H1 (cell line): ENCODE results near the gene SRPX. TPM values are rescaled to one million over a fixed set of nuclear protein-coding genes. Genes with fewer than 3 reads are reported as not detected.

ENCODE experiments used
- CTCF ChIA-PET: fragments of 300-600 bp; sonication (Branson Sonifier 250); formaldehyde crosslinking; loops from one replicate; lab custom pipeline; 2021; ENCODE audit not compliant: partially characterized antibody; lab: Charles Lee
- POLR2A ChIA-PET: fragments of 300-600 bp; sonication (Branson Sonifier 250); formaldehyde crosslinking; loops from one replicate; lab custom pipeline; 2021; ENCODE audit warnings: inconsistent platforms; ENCODE audit not compliant: partially characterized antibody; lab: Charles Lee
- DNase-seq, 2 experiments: peaks; one replicate each; pipeline versions ENCODE4 v3.0.0 to v3.0.0-alpha.2; 2010 to 2022; ENCODE audit warnings: low spot score in 2 of 2, low read depth in 1 of 2, mixed read lengths in 1 of 2
- FAIRE-seq: peaks from 2 replicates; lab custom pipeline; 2011; peaks lifted over from hg19 to GRCh38; lab: Jason Lieb, UNC
- H2AFZ ChIP-seq: 2 replicates; pipeline ENCODE4 v1.8.1; 2012; ENCODE audit warnings: low read length, inconsistent platforms
- H2AK5ac ChIP-seq: 2 replicates; pipeline ENCODE4 v1.6.1; 2013; ENCODE audit warnings: low read depth, low read length
- H2BK120ac ChIP-seq: replicated peaks from 2 replicates; pipeline ENCODE3; 2013; ENCODE audit warnings: low read depth, low read length, inconsistent platforms
- H2BK12ac ChIP-seq: 2 replicates; pipeline ENCODE4 v1.6.1; 2013; ENCODE audit warnings: low read depth, low read length
- H2BK15ac ChIP-seq: 2 replicates; pipeline ENCODE4 v1.6.1; 2013; ENCODE audit warnings: low read length
- H2BK20ac ChIP-seq: 2 replicates; pipeline ENCODE4 v1.6.1; 2013; ENCODE audit warnings: low read length
- H2BK5ac ChIP-seq: 2 replicates; pipeline ENCODE4 v1.6.1; 2013; ENCODE audit warnings: low read depth, low read length
- H3K14ac ChIP-seq: 2 replicates; pipeline ENCODE4 v1.6.1; 2013; ENCODE audit warnings: inconsistent platforms; ENCODE audit not compliant: insufficient read length
- H3K18ac ChIP-seq: 2 replicates; pipeline ENCODE4 v1.6.1; 2013; ENCODE audit warnings: low read length; ENCODE audit errors: extremely low read depth
- H3K23ac ChIP-seq: 2 replicates; pipeline ENCODE4 v1.6.1; 2013; ENCODE audit warnings: inconsistent platforms; ENCODE audit not compliant: insufficient read length
- H3K23me2 ChIP-seq: 2 replicates; pipeline ENCODE4 v1.6.1; 2013; ENCODE audit warnings: low read depth, low read length
- H3K27ac ChIP-seq: 2 replicates; pipeline ENCODE4 v1.6.1; 2011; ENCODE audit warnings: low read depth, low read length, inconsistent platforms
- H3K27me3 ChIP-seq, 4 experiments: replicated peaks in 1 of 4; 1 replicate in 1 of 4; 2 replicates in 3 of 4; pipeline versions ENCODE4 v1.6.1 to v1.8.1; 2011 to 2013; ENCODE audit warnings: low read length in 3 of 4, mild to moderate bottlenecking in 3 of 4, inconsistent platforms in 2 of 4, mixed read lengths in 2 of 4, moderate library complexity in 1 of 4; ENCODE audit not compliant: control insufficient read depth in 3 of 4, insufficient read depth in 3 of 4; ENCODE audit errors: extremely low read depth in 1 of 4
- H3K36me3 ChIP-seq, 4 experiments: 2 replicates each; pipeline versions ENCODE4 v1.6.1 to v1.8.1; 2011 to 2013; ENCODE audit warnings: mild to moderate bottlenecking in 4 of 4, low read length in 3 of 4, moderate library complexity in 2 of 4, control low read depth in 1 of 4, inconsistent platforms in 1 of 4; ENCODE audit not compliant: insufficient read depth in 4 of 4, control insufficient read depth in 2 of 4
- H3K4ac ChIP-seq: replicated peaks from 2 replicates; pipeline ENCODE3; 2013; ENCODE audit warnings: low read length, low read depth, mixed read lengths, inconsistent platforms; ENCODE audit not compliant: insufficient read length
- H3K4me1 ChIP-seq, 4 experiments: replicated peaks in 1 of 4; 1 replicate in 1 of 4; 2 replicates in 3 of 4; pipeline versions ENCODE4 v1.6.1 to v1.8.1; 2011 to 2013; ENCODE audit warnings: low read length in 3 of 4, inconsistent platforms in 2 of 4, mixed read lengths in 1 of 4; ENCODE audit not compliant: insufficient read depth in 4 of 4, control insufficient read depth in 3 of 4
- H3K4me2 ChIP-seq, 2 experiments: 2 replicates each; pipeline versions ENCODE4 v1.6.1 to v1.8.1; 2011 to 2013; ENCODE audit warnings: low read depth in 2 of 2, low read length in 2 of 2, control low read depth in 1 of 2, inconsistent platforms in 1 of 2, mild to moderate bottlenecking in 1 of 2; ENCODE audit not compliant: insufficient read depth in 1 of 2
- H3K4me3 ChIP-seq, 4 experiments: fragments of 200-600, 300-600 bp in 1 of 4; sonication (generic), shearing (Covaris generic), sonication (Bioruptor Twin) in 1 of 4; 2 replicates each; pipeline versions ENCODE4 v1.5.1 to v1.8.1; 2011 to 2016; ENCODE audit warnings: low read length in 4 of 4, low read depth in 3 of 4, control low read depth in 2 of 4, inconsistent platforms in 2 of 4, mild to moderate bottlenecking in 2 of 4, mixed read lengths in 1 of 4, moderate library complexity in 1 of 4; ENCODE audit not compliant: insufficient read depth in 2 of 4; ENCODE audit errors: extremely low read depth in 1 of 4
- H3K56ac ChIP-seq: replicated peaks from 2 replicates; pipeline ENCODE3; 2013; ENCODE audit warnings: low read depth, mild to moderate bottlenecking, mixed read lengths, low read length, inconsistent platforms; ENCODE audit not compliant: insufficient read length
- H3K79me1 ChIP-seq: 2 replicates; pipeline ENCODE4 v1.6.1; 2013; ENCODE audit warnings: low read depth, low read length, control low read depth
- H3K79me2 ChIP-seq, 2 experiments: 2 replicates each; pipeline versions ENCODE4 v1.6.1 to v1.8.1; 2012 to 2013; ENCODE audit warnings: low read length in 2 of 2, mild to moderate bottlenecking in 2 of 2, inconsistent platforms in 1 of 2; ENCODE audit not compliant: insufficient read depth in 2 of 2, control insufficient read depth in 1 of 2
- H3K9ac ChIP-seq, 4 experiments: replicated peaks in 1 of 4; 1 replicate in 1 of 4; 2 replicates in 3 of 4; pipeline versions ENCODE4 v1.6.1 to v1.8.1; 2011 to 2013; ENCODE audit warnings: low read depth in 3 of 4, low read length in 3 of 4, control low read depth in 2 of 4, mild to moderate bottlenecking in 2 of 4, moderate library complexity in 2 of 4, inconsistent platforms in 1 of 4; ENCODE audit errors: extremely low read depth in 1 of 4
- H3K9me3 ChIP-seq, 2 experiments: 2 replicates each; pipeline versions ENCODE4 v1.6.1 to v1.8.1; 2012 to 2013; ENCODE audit warnings: mild to moderate bottlenecking in 2 of 2, moderate library complexity in 2 of 2, control low read depth in 1 of 2, inconsistent platforms in 1 of 2, low read depth in 1 of 2, low read length in 1 of 2, mixed read lengths in 1 of 2; ENCODE audit not compliant: insufficient read depth in 2 of 2
- H4K20me1 ChIP-seq, 2 experiments: replicated peaks in 1 of 2; 2 replicates each; pipeline versions ENCODE3 to v1.8.1; 2011 to 2013; ENCODE audit warnings: inconsistent platforms in 2 of 2, low read length in 2 of 2, mild to moderate bottlenecking in 1 of 2; ENCODE audit not compliant: insufficient read depth in 2 of 2, control insufficient read depth in 1 of 2
- H4K5ac ChIP-seq: 2 replicates; pipeline ENCODE4 v1.6.1; 2013; ENCODE audit warnings: low read length, low read depth, mixed read lengths, inconsistent platforms; ENCODE audit not compliant: insufficient read length
- H4K8ac ChIP-seq: 2 replicates; pipeline ENCODE4 v1.8.0; 2013; ENCODE audit warnings: mild to moderate bottlenecking, moderate library complexity, low read length, inconsistent platforms; ENCODE audit not compliant: insufficient read depth; ENCODE audit errors: extremely low read depth
- H4K91ac ChIP-seq: replicated peaks from 2 replicates; pipeline ENCODE3; 2013; ENCODE audit warnings: low read length, mixed read lengths, inconsistent platforms; ENCODE audit not compliant: insufficient read length
- CHD2 ChIP-seq: IDR thresholded peaks from 2 replicates; pipeline ENCODE4 v1.6.1; 2012; ENCODE audit warnings: low read length, improper control_type of control experiment
- HDAC6 ChIP-seq: IDR thresholded peaks from one replicate; pipeline ENCODE4 v1.7.1; 2012; ENCODE audit warnings: low read depth, mild to moderate bottlenecking, inconsistent platforms, low read length, moderate library complexity
- RBBP5 ChIP-seq: IDR thresholded peaks from 2 replicates; pipeline ENCODE4 v1.7.1; 2012; ENCODE audit warnings: low read depth, mild to moderate bottlenecking, inconsistent platforms, low read length, moderate library complexity, borderline replicate concordance
- SAP30 ChIP-seq: fragments of 300-600 bp; sonication (generic); IDR thresholded peaks from 2 replicates; pipeline ENCODE4 v1.7.1; 2012; ENCODE audit warnings: low read length, moderate library complexity, mild to moderate bottlenecking, inconsistent platforms; ENCODE audit not compliant: insufficient read depth, insufficient replicate concordance
- SP1 ChIP-seq: IDR thresholded peaks from 2 replicates; pipeline ENCODE4 v1.6.1; 2011; ENCODE audit warnings: low read depth, low read length
- SRF ChIP-seq: IDR thresholded peaks from 2 replicates; pipeline ENCODE4 v1.6.1; 2011; ENCODE audit warnings: mild to moderate bottlenecking, low read depth, low read length, moderate library complexity
- SUZ12 ChIP-seq: fragments of 200-600 bp; sonication (generic); IDR thresholded peaks from 2 replicates; pipeline ENCODE4 v1.6.1; 2012; ENCODE audit warnings: mild to moderate bottlenecking, inconsistent platforms, low read length, moderate library complexity, mixed read lengths
- WGBS, 2 experiments: shearing (Covaris generic) in 1 of 2; methylation state at CpG; one replicate each; pipeline versions ENCODE4 v1.1.6 to v1.1.7; 2013 to 2015; ENCODE audit warnings: low lambda C conversion rate in 2 of 2, mixed read lengths in 2 of 2, inconsistent platforms in 1 of 2, low coverage in 1 of 2, missing lambda C conversion rate in 1 of 2; ENCODE audit not compliant: insufficient replicate concordance in 2 of 2, insufficient coverage in 1 of 2, insufficient read length in 1 of 2; ENCODE audit errors: extremely low coverage in 1 of 2, missing lambda C conversion rate in 1 of 2; 5-methylcytosine and 5-hydroxymethylcytosine counted together
- polyA plus RNA-seq, 7 experiments: library from polyadenylated mRNA; depleted of rRNA in 3 of 7; stranded (reverse) in 5 of 7; unstranded in 2 of 7; fragments of >200 nt in 5 of 7; fragments of 200-250 nt in 2 of 7; gene quantifications; 1 replicate in 5 of 7; 2 replicates in 1 of 7; 4 replicates in 1 of 7; pipeline versions ENCODE4 v1.2.1 to v1.2.3, GENCODE V29; 2011 to 2013; ENCODE audit warnings: missing spikeins in 2 of 7, mixed read lengths in 2 of 7
- total RNA-seq: library from RNA; stranded (reverse); fragmentation: NEBNext Ultra II Directional; extraction: Animal tissue kit (Norgen Biotek cat#: 25700); gene quantifications from 2 replicates; pipeline ENCODE4 v1.2.1, GENCODE V29; 2021
- TF ChIP-seq, protein P1 (sequence below): IDR thresholded peaks from 2 replicates; pipeline ENCODE4 v1.6.1; 2011; ENCODE audit warnings: low read depth, mild to moderate bottlenecking, low read length; ENCODE audit not compliant: insufficient read depth

Gene SRPX
- total and polyA plus RNA-seq, 2 of the 8 experiments (the other 6 are each of a cell fraction or from before 2014, with no cell fraction given), result 7.6 to 10.4 TPM

DNA sequence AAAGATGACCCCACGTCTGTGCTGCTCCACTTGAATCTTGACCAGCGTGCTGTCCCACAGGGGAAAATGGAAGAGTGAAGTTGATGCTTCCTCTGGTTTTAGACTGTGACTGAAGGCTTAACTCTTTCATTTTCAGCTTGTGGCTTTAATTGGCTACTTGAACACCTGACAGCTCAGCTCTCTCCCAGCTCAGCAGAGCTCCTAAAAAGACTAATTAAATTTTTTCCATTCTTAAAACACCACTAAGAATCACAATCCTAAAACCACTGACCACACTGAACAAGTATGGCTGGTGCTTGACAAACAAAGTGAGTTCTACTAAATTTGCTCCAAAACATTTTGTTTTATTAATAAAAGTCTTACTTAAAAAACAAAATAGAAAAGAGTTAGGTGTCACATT lies 71.7 kb downstream of the SRPX start:
- FAIRE-seq (no peak), DNase-seq (no peak)
- no peak overlapping the region for H2BK20ac ChIP-seq
- no peak overlapping the region for H4K91ac ChIP-seq
- H3K4me1 ChIP-seq, result no peaks in the 10 kb centered on the region
- H3K27ac ChIP-seq, result no peak overlapping the region
- 100% methylated on average over 2 of the region's 2 CpGs; no CpG with 5 or more reads in 1 of the 2 experiments for WGBS, 2 experiments
- H3K4me3 ChIP-seq, result no peak overlapping the region
- H2AFZ ChIP-seq, result no peak overlapping the region
- H3K9me3 ChIP-seq, result no peaks in the 10 kb centered on the region
- H3K27me3 ChIP-seq, result no peaks in the 10 kb centered on the region
- POLR2A ChIA-PET, result no interaction called here
- no peak overlapping the region for H3K14ac ChIP-seq
- no peak overlapping the region for H3K4ac ChIP-seq
- no peaks in the 10 kb centered on the region for H3K36me3 ChIP-seq
- no peaks in the 10 kb centered on the region for H3K79me2 ChIP-seq
- H2BK5ac ChIP-seq, result no peak overlapping the region
- H2BK120ac ChIP-seq, result no peak overlapping the region
- TF ChIP-seq RBBP5, result no peak
- TF ChIP-seq SP1, result no peak
- TF ChIP-seq HDAC6, result no peak
- TF ChIP-seq SRF, result no peak
- TF ChIP-seq SUZ12, result no peak
- TF ChIP-seq, protein P1, sequence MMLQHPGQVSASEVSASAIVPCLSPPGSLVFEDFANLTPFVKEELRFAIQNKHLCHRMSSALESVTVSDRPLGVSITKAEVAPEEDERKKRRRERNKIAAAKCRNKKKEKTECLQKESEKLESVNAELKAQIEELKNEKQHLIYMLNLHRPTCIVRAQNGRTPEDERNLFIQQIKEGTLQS, result no peak
- no peak for TF ChIP-seq CHD2
- no peak for TF ChIP-seq SAP30
- TF ChIP-seq, all 59 proteins: peak for 0
- H4K5ac ChIP-seq, result no peak overlapping the region
- H3K79me1 ChIP-seq, result no peaks in the 10 kb centered on the region
- no peak overlapping the region for H2BK15ac ChIP-seq
- CTCF ChIA-PET, result no interaction called here
- no peak overlapping the region for H2AK5ac ChIP-seq
- H3K23me2 ChIP-seq, result no peaks in the 10 kb centered on the region
- no peaks in the 10 kb centered on the region for H4K20me1 ChIP-seq
- no peak overlapping the region for H3K4me2 ChIP-seq
- H3K23ac ChIP-seq, result no peak overlapping the region
- H3K9ac ChIP-seq, result no peak overlapping the region
- no peak overlapping the region for H3K18ac ChIP-seq
- H2BK12ac ChIP-seq, result no peak overlapping the region
- no peak overlapping the region for H3K56ac ChIP-seq
- no peak overlapping the region for H4K8ac ChIP-seq
